ENCODE measurements around the gene SERPINI1. TPM values are rescaled to one million over a fixed set of nuclear protein-coding genes. Genes with fewer than 3 reads are reported as not detected.

The SERPINI1 gene
- total and polyA plus RNA-seq, 11 donors: 5.6 to 18.5 (median 10.7) TPM

GRCh38 chr3:167787440-167787839 lies 51.9 kb downstream of the SERPINI1 start:
- no peak for DNase-seq
- intact Hi-C loops (cut with DNase I): no loop called here
- no peak overlapping the region for H3K27ac ChIP-seq
- H3K9me3 ChIP-seq: no peaks in the 10 kb centered on the region
- no peaks in the 10 kb centered on the region for H3K27me3 ChIP-seq
- WGBS, 4 donors: 39 to 43% (median 41%) methylated on average over 4 of the region's 4 CpGs
- no peak overlapping the region for H3K4me3 ChIP-seq
- no peak for TF ChIP-seq CTCF (IDR thresholded peaks at IDR 0.05)
- TF ChIP-seq POLR2A (IDR thresholded peaks at IDR 0.05): no peak
- peak in 2 of 4 donors; percentile 46 to 68 for ATAC-seq
- no peaks in the 10 kb centered on the region for H3K36me3 ChIP-seq
- peaks cover 0 to 24% (median 2%) of the 10 kb centered on the region in 12 donors for H3K4me1 ChIP-seq

GRCh38 chr3:167798443-167798842 lies 62.9 kb downstream of the SERPINI1 start:
- Histone ChIP-seq H3K27me3 (no peaks in the 10 kb centered on the region), H3K4me1 (no peaks in the 10 kb centered on the region)
- ATAC-seq: no peak

DNA sequence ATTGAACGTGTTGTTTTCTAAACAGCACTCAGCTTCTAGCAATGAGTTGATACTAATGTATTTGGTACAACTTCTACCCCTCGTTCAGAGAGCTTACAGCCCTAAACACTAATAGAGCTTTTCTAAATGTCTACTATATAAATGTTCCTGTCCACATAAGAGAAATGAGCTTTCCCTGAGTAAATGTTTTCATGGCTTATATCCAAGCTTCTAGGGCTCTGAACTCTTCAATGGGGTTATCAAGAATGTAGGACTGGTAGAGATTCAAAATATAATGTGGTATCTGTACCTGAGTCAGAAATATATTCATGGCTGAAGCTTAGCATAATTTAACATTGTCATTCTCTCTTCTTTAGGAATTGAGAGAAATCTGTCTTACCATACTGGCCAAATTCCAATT lies 73.4 kb downstream of the SERPINI1 start:
- WGBS, 4 donors: 66 to 77% (median 70%) methylated on average over 2 of the region's 2 CpGs
- Histone ChIP-seq H3K27ac (peak overlapping the region in 1 of 12 donors; percentile 16), H3K36me3 (no peaks in the 10 kb centered on the region), H3K9me3 (no peaks in the 10 kb centered on the region), H3K27me3 (no peaks in the 10 kb centered on the region), H3K4me1 (peaks cover 3 to 25% (median 12%) of the 10 kb centered on the region in 12 donors), H3K4me3 (peak overlapping the region in 4 of 12 donors; percentile 3 to 30 (median 20))
- intact Hi-C loops (cut with DNase I): loop anchor here in 1 of 10 donors (5.0 kb wide), 1 partner anchor 72 kb away; the partner anchor contains the start of gene SERPINI1
- DNase-seq (no peak), ATAC-seq (no peak)
- TF ChIP-seq CTCF (IDR thresholded peaks at IDR 0.05) (no peak), POLR2A (IDR thresholded peaks at IDR 0.05) (no peak)

More at GRCh38 chr3:167798443-167798842, 62.9 kb downstream of the SERPINI1 start:
- DNase-seq: no peak
- Histone ChIP-seq H3K4me3 (no peak overlapping the region), H3K27ac (no peak overlapping the region), H3K9me3 (peaks cover 0 to 4% (median 0%) of the 10 kb centered on the region in 12 donors), H3K36me3 (peaks cover 0 to 9% (median 0%) of the 10 kb centered on the region in 9 donors)
- TF ChIP-seq POLR2A (IDR thresholded peaks at IDR 0.05) (no peak), CTCF (IDR thresholded peaks at IDR 0.05) (no peak)
- intact Hi-C loops (cut with DNase I): no loop called here

GRCh38 chr3:167810236-167810635 lies 74.7 kb downstream of the SERPINI1 start:
- H3K9me3 ChIP-seq: no peaks in the 10 kb centered on the region
- ATAC-seq (no peak), DNase-seq (no peak)
- TF ChIP-seq CTCF (IDR thresholded peaks at IDR 0.05) (no peak), POLR2A (IDR thresholded peaks at IDR 0.05) (no peak)
- H3K36me3 ChIP-seq: no peaks in the 10 kb centered on the region
- peak overlapping the region in 4 of 12 donors; percentile 18 to 30 (median 20) for H3K4me3 ChIP-seq
- no peaks in the 10 kb centered on the region for H3K27me3 ChIP-seq
- intact Hi-C loops (cut with DNase I): loop anchor here in 4 of 10 donors (10.0 kb wide), 2 partner anchors 55 to 75 kb away; partner anchors contain the start of genes PDCD10 (in 3 of the 4) and SERPINI1 (in 3 of the 4)
- peak overlapping the region in 1 of 12 donors; percentile 38 for H3K27ac ChIP-seq
- peaks cover 10 to 37% (median 23%) of the 10 kb centered on the region in 12 donors for H3K4me1 ChIP-seq
